Stimulated activated CD4-positive, alpha-beta T cell treated with anti-CD3 and anti-CD28 coated beads, Interleukin-1b, Interleukin-23, amount 100 ng/mL, for 48 hours (primary cell): ENCODE results near the gene CACNA1D.
"Not testable (repeated sequence)": the region's sequence is repeated elsewhere in the genome, so short reads cannot be mapped to it uniquely, and the experiment has no call there.

Source experiments
- DNase-seq: peaks from one replicate; pipeline ENCODE4 v3.0.0-alpha.2; 2020

CACNA1D gene

DNA sequence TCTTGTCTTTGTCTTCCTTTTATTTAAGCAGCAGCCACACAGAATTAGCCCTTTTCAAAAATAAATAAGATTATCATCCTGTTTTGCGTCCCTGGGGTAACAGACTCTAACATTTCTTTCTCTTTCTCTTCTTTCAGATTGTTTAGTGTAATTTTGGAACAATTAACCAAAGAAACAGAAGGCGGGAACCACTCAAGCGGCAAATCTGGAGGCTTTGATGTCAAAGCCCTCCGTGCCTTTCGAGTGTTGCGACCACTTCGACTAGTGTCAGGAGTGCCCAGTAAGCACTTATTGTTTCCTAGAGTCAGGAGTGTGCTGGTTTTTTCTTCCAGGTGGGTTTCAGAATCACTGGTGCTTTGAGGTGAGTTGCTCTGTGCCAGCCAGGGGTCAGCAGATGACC lies 165.6 kb downstream of the CACNA1D start:
- DNase-seq: no peak

DNA sequence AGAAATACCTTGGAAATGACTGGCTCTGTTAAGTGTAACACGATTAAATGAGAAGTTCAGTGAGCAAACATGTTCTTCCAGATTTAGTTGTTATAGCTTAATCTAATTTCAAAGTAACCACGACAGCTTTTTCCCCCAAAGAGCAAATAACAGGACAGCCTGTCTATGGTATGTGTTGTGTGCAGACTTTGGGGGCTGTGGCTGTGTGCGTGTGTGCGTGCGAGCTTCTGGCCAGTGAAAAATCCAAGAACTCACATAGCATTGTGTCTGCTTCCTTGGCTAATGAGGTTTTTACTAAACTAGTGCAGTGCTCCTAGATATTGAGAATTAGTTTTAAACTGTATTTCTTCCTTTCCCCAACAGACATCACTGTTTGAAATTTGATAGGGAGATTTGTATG lies 167.1 kb downstream of the CACNA1D start:
- no peak for DNase-seq

DNA sequence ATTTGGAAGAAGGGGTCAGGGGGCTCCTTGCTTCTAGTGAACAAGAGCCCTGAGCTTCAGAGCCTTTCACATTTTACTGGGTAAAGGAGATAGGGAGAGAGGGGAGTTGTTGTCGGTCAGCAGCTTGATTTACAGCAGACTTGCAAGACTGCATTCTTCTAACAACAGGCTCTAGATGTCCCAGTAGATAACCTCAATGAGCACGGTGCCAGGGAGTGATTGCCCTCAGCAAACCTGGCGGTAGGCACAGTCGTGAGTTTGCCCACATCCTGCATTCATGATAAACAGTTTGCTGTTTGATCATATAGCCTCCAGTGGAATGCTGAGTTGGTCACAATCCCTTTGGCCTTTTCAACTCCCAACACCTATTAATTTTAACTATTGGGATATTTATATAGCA lies 170.4 kb downstream of the CACNA1D start:
- DNase-seq: not testable (repeated sequence)

DNA sequence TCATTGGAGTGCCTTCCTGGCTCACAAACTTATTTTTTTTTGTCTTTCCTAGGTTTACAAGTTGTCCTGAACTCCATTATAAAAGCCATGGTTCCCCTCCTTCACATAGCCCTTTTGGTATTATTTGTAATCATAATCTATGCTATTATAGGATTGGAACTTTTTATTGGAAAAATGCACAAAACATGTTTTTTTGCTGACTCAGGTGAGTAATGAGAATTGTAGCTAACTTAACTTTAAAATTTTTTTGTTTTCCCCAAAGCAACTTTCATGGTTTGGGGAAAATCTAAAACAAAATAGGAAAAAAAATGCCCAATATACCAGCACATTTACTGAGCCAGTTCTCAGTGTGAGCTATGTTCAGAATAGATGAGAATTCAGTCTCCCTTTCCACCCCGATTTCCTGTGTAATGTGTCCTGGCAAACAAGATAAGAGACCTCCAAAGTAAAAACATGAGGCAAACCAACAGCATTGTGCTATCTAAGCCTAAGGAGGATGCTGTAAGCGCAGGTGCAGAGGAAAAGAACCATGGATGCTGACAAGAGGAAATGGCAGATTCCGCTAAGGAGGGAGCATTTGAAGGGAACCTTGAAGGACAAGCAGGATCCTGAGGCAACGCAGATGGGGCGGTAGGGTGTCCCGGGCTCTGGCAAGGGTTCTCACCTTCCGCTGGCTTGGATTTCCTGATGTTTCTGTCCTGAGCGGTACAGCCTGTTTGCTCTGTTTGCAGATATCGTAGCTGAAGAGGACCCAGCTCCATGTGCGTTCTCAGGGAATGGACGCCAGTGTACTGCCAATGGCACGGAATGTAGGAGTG lies 171.4 kb downstream of the CACNA1D start:
- no peak for DNase-seq

DNA sequence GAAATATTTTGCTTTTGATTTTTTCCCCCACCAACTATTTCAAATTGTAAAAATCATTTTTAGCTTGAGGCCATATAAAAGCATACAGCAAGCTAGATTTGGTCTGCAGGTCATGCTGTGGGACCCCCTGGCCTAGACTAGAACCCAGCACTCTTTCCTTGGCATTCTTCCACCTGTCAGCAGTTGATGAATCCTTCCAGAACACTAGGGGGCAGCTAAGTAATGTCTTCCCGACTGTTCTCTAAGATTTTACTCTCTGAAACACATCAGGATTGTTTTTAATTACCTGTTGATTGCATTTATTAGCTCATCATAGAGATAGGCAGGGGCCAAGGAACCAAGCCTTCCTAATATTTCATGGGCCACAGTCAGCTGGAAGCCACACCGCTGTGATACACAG lies 174.5 kb downstream of the CACNA1D start:
- DNase-seq: no peak

DNA sequence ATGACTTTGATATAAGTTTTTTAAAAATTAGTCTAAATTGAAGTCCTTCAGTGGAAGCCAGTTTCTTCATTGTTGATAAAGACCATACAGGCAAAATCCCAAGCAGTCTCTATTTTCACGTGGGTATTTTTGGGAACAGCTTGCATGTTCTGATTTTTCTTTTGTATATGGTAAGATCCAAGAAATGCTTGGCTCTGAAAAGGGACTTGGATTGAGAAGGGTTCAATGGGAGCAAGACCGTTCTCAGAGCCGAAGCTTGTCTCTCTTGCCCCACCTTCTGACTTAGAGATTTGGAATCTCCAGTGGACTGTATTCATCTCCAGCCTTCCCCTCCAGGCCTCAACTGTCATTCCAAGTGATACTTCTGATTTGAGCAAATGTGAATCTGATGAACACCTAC lies 176.3 kb downstream of the CACNA1D start:
- DNase-seq: no peak

DNA sequence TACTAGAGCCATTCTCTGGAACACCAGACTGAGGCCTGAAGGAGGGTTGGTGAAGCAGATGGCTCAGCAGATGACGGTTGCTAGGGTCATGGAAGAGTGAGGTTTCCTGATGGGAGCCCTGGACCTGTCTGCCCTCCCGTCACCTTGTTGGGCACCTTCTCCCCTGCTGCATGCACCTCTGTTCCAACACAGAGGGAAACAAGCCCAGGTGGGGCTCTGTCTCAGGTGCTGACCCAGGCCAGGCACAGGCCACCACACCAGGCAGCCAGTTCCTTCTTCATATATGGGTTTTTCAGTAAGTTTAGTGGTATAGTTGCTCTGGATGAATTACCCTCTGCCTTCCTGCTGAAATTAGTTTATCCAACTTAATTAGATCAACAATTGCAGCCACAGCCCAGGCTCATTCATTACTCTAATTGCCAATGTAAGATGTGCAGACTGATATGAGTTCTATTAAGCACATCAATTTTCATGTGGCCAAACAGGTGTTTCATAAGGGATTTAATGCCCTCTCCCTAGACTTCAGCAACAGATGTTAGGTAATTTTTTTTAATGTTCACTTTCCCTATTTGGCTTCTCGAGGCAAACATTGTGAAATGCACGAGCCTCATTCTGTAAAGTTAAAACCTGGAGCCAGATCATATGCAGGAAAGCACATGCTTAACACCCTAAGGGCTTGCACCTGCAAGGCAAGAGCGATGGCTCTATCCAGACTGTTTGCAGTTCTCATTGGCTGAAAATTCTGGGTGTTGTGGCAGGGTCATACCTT lies 177.0 kb downstream of the CACNA1D start:
- DNase-seq: no peak

DNA sequence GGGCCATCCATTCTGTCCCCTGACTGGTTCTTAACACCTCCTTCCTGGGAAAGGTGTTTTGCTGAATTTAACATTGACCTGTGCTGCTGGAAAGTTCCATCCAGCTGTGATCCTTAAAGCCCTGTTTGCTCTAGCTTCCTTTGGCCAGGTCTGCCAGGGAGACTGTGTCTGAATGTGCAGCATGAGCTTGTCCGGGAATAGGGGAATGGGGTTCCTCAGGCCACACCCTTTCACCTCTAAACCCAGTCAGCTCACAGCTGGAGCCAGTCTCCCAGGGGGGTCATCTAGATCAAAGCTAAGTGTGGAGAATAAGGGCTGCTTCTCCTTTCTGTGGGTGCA lies 177.5 kb downstream of the CACNA1D start:
- DNase-seq: no peak

DNA sequence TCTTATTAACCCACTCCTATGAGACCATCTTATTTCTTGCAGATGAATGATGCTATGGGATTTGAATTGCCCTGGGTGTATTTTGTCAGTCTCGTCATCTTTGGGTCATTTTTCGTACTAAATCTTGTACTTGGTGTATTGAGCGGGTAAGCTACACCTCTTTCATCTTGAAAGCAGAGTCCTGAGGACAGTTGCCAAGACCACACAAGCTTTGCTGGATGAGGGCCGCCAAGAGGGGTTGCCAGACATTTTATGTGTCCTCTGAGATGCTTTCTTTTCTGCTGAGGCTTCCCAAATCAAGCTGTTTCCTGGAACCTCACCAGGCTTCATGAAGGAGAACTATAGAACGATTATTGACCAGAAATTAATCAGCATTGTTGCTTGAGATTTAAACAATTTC lies 178.6 kb downstream of the CACNA1D start:
- no peak for DNase-seq

DNA sequence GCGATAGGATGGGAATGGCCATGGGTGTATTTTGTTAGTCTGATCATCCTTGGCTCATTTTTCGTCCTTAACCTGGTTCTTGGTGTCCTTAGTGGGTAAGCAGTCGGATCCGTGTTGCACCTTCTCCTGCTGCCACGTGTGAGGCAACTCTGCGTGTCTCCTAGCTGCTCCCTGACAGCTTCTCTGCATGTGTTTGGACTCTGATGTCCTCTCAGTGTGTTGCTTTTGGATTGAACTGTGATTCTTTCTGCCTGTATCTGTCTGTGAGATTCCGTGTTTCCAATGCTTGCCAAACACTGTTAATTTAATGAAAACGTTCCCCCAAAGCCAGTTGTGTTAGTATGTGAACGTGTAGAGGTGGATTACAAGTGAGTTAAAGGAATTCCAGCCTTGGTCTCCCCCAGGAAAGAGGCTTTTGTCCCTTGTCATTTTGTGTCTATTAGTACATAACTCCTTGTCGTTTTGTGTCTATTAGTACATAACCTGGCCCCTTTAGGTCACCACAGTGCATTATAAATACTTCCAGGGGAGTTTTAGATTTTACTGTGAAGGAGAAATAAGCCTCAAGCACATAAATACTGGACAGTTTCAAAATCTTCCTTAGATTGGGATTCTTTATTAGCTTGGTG lies 179.4 kb downstream of the CACNA1D start:
- no peak for DNase-seq

DNA sequence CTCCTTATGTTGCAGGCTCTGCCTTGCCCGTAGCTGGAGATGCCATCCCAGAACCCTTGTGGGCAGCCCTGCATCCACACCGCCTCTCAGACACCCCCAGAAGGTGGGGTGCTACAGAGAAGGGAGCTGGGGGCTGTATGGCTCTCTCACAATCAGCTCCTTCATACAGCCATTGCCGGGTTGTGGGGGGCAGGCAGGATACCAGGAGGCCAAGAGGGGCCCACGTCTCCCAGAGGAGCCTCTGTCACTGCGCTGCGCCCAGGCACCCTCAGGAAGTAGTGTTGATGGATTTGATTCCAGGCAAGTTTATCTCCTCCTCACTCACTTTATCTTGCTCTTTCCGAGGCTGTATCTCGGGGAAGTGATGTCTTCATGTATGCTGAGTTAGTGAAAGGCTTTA lies 180.2 kb downstream of the CACNA1D start:
- DNase-seq: no peak

DNA sequence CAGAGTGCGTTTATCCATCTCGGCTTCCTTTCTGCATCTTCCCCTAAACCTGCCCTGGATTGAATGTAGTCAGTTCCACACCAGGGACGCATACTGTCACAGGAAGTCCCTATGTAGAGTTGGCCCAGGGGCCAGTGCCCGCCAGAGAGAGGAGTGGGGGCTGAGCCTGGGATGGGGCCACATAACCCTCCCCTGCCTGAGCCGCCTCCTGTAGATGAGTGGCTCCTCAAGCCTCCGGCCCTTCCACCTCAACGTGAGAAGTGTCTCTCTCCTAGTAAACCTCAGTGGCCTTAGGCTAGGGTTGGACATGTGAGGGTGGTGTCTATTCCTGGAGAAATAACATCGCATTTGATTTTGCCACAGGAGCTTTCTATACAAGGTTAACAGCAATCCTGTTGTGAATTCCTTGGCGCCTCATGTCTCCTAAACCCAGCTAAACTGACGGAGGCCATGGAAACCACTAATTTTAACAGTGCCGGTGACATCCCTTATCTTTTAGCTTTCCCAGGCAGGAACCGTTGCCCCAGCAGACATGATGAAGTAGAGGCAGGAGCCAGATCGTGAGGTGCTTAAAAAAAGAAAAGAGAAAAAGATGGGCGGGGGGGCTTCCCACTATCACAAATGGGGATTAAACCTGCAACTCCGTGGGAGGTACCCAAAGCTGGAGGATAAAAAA lies 180.7 kb downstream of the CACNA1D start:
- no peak for DNase-seq

DNA sequence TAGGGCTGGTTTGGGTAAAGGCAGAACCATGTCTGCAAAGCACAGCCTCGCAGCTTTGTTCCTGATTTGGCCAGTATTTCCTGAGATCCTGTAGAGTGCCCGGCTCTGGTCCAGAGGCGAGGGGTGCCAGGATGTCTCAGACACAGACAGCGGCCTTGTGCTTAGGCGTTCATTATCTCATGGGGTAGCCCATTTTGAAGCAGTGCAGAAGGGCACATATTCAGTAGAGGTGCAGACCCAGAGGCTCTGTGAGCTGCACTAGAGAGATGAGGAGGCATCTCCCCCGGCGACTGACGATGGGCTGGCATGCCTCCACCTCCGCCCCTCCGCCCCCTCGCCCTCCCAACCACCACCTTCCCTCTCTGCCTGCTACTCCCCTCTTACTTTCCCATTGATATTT lies 181.5 kb downstream of the CACNA1D start:
- DNase-seq: no peak

DNA sequence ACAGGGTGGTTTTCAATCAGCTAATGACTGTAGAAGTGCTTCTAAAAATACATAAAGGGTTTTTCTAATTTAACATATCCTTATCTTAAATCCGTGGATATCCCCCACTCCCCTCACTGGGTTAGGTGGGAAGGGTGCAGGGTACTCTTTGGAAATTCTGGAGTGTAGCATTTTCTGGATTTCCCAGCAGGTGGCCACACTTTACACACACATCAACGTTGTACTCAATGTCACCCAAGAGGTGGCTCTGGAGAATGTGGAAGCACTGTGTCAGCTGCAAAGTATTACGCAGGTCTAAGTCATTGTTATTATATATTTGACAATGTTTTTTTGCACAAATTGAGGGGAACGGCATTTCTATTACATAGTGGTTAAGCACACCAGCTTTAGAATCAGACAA lies 183.0 kb downstream of the CACNA1D start:
- DNase-seq: no peak

DNA sequence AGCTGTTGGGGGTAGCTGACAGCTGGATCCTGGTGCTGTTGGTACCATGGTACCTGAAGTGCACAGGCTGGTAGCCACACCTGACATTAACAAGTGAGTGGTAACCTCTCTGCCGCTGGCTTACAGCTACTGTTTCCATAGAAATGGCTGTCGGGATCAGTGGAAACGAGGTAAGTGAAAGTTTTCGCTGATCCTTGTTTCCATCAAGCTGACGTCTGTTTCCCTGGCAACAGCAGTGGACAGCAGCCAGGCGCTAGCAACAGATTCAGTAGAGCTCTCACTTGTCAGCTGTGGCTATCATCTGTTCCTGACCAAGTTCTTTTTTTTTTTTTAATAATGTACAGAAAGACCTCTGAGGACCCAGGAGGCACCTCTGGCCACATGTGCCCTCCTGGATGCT lies 185.6 kb downstream of the CACNA1D start:
- no peak for DNase-seq

DNA sequence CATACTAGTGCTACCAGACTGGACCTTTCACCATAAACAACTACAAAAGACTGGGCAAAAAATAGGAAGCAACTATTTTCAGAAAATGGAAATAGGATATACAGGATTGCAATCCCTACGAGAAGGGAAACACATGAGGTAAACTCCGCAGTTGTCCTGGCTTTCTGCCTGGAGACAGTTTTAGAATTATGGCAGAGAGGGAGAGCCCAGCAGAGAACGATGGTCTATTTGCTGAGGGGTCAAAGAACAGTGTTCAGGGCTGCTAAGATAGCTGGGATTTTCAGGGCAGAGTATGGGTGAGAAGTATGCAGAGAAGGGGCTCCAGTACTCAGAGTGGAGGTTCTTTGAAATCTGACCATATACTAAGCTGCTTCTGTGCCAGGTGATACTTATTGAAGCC lies 188.4 kb downstream of the CACNA1D start:
- no peak for DNase-seq

DNA sequence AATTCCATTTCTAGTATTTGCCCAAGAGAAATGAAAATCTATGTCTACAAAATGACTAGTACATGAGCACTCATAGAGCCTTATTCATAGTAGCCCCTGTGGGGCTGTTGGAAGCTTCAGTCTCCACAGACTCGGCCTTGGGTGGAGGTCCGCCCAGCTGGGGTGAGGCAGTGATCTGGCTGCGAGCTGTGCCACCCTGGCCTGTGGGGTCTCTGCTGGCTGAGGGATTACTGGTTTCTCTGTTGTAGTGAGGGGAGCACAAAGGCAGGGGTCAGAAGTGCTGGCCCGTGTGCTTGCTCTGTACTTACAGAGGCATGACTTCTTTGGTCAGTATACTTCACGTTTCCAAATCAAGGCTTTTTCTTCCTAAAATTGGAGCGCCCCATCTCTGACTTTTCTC lies 193.7 kb downstream of the CACNA1D start:
- DNase-seq: no peak

DNA sequence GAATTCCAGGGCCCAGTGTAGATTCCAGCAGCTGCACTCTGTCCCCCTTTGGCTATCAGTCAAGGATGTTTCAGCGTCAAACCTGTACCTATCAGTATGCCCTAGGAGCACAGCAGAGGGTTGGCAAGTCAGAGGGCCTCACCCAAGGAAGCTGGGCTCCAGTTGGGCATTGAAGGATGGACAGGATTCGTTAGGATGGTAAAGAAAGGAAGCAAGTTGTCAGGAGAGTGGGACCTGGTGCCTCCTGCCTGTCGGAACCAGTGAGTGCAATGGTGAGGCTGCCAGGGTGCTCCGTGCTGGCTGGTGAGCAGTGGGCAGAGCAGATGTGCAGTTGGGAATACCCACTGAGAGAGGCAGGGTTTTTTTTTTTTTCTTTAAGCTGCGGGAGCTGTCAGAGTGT lies 194.6 kb downstream of the CACNA1D start:
- no peak for DNase-seq

DNA sequence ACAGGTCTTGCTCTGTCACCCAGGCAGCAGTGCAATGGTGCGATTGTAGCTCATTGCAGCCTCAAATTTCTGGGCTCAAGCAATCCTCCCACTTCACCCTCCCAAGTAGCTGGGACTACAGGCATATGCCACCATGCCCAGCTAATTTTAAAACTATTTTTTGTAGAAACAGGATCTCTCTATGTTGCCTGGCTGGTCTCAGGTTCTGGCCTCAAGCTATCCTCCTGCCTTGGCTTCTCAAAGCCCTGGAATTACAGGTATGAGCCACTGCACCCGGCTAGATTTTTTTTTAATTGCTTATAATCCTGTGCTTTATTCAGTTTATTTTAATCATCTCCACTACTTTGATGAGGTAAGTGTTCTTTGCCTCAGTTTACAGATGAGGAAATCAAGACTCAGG lies 195.3 kb downstream of the CACNA1D start:
- no peak for DNase-seq

DNA sequence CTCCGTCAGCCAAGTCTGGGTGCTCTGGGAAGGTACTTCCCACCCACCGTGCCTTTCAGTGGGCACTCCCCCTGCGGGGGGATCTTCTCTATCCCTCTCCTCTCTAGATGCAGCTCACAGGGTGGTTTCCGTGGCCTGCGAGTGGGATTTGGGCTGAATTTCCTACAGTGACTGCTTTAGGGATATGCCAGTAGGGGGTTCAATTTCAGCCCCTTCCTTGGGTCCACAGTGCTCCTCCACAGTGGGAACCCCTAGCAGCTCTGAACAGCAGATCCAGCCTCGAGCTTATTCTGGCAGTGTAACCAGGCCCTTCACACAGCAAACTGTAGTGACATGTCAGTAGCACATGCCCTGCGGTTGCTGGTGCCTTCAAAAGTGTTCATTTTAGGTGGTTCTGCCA lies 196.1 kb downstream of the CACNA1D start:
- DNase-seq: no peak

DNA sequence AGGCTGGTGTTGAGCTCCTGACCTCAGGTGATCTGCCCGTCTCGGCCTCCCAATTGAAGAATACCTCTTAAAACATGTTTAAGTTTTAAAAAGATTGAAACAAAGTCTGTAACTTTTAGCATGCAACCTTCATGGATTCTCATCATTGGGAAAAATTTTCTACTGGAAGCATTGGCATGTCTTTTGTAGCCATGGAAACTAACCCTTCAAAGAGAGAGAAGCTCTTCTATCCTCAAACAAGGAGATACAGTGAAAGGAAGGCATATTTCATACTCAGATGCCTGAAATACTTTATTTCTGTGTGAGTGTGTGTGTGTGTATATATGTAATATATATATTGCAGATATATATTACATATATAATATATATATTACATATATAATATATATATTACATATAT lies 196.9 kb downstream of the CACNA1D start:
- no peak for DNase-seq

DNA sequence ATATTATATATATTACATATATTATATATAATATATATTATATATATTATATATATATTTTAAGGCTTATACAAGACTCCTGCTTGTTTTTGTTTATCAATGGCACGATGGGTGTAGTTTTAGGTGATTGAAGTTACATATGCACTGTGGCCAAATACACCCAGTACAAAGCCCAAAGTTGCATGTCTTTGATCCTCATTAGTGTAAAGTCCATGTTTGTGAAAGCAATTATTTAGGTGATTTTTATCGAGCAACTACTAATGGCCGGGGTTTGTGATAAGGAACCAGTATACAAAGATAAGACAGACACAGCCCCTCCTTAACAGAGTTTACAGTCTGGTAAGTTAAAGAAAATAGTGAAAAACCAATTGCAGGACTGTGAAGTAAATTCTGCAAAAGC lies 197.5 kb downstream of the CACNA1D start:
- DNase-seq: no peak

DNA sequence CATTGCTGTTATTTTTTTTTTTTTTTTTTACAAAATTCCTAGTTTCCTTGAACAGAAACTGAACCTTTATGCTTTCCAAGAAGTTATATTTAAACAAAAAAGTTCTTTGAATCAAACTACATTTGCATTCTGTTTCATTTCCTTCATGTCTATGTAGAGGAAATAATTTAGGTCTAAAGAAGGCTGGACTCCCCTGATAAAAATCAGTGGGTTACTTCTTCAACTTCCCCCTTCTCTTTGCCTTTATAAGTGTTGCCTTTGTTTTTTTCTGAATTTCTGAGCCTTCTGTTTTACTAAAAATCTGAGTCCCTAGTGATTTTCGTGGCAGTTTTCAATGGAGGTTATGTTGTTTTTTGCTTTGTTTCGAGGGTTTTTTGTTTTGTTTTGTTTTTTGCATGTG lies 199.0 kb downstream of the CACNA1D start:
- no peak for DNase-seq

DNA sequence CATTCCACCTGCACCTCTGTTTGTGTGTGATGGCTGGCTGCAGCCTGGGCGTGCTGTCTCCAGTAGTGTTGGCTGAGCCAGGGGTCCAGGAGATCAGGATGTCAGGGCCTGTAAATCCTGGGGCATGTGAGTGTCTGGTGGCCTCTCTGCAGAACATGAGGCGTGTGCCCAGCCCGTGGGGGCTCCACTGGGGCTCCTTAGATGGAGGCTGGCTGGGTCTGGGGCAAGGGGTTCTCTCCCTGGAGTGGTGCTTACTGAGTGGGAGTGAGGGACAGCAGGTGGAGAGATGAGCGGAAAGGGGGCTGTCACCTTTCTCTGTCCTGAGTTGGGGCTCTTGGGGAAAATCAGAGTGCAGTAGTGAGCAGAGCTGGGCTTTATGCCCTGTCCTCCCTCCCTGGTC lies 199.6 kb downstream of the CACNA1D start:
- DNase-seq: no peak
